Measurements from ENCODE around the gene G2E3. TPM values are rescaled to one million over a fixed set of nuclear protein-coding genes. Genes with fewer than 3 reads are reported as not detected.
A peak's percentile ranks its signal among the peaks of the same experiment; 100 is the strongest.
"Not testable (repeated sequence)": the region's sequence is repeated elsewhere in the genome, so short reads cannot be mapped to it uniquely, and the experiment has no call there.

Gene G2E3
- total RNA-seq, 1 donor from 2014 or later: 23.8 TPM

DNA sequence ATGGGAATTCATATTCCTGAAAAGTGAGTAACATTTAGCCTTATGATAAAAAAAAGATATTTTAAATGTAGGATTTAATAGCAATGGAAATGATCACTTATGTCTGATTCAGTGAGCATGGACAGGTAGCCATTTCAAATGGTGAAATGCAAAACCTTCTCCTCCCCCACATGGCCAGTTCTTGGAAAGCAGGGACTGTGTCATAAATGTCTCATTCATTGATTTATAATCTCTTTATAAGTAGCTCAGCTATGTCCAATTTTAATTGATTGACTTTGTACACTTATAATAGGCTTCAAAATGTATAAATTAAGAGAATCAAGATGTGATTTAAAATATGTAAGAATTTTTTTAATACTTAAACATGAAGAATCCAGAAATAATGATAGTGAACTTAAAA lies 38.5 kb downstream of the G2E3 start:
- H3K27ac Mint-ChIP-seq: no peak overlapping the region
- H3K4me3 Mint-ChIP-seq: no peak overlapping the region
- H3K27me3 Mint-ChIP-seq: no peaks in the 10 kb centered on the region
- DNase-seq: no peak
- H3K4me1 Mint-ChIP-seq: peaks cover 5% of the 10 kb centered on the region
- H3K36me3 Mint-ChIP-seq (ENCODE audit: low read depth): peaks cover 25% of the 10 kb centered on the region
- intact Hi-C loops (cut with micrococcal nuclease): no loop called here
- H3K9me3 Mint-ChIP-seq: no peaks in the 10 kb centered on the region

DNA sequence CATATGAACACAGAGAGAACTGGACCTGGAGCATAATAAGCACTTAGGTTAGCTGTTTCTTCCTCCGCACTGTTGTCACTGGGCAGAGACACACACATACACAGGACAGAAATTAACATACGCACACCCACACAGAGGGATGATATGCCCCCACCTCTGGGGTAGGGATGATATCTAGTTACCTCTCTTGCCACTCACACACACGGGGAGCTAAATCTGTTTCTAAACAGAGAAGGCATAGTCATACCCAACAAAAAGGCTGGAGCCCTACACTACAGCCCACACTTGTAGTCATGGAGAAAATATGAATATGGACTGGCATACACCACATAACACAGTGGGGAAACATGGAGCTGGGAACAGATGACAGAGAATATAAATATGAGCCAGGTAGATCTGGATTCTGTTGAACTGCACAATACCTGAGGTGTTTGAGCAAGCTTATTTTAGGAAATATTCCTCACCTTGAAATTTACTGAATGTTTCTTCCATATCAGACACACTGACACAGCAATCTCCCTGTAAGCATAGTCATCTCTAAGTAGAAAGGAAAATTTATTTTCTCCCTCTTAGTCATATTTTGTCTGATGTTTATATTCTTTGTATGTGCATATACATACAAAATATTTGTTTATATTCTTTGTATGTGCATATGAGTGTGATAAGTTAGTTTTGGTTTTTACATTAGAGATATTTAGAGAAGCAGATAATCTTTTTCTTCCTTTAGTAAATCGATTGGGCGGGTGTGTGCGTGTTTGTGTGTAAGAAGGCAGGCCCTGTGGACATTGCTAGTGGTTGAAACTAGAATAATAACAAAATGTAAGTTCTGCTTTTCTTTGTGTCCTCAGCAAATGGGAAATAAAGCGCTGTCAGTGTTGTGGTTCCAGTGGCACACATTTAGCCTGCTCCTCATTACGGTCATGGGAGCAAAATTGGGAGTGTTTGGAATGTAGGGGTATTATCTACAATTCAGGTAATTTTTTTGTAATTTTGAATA lies 42.3 kb downstream of the G2E3 start:
- H3K9me3 Mint-ChIP-seq: no peaks in the 10 kb centered on the region
- peaks cover 5% of the 10 kb centered on the region for H3K4me1 Mint-ChIP-seq
- peaks cover 36% of the 10 kb centered on the region for H3K36me3 Mint-ChIP-seq (ENCODE audit: low read depth)
- no peak overlapping the region for H3K4me3 Mint-ChIP-seq
- no peak for DNase-seq
- H3K27me3 Mint-ChIP-seq: no peaks in the 10 kb centered on the region
- peak overlapping the region; percentile 61 for H3K27ac Mint-ChIP-seq
- intact Hi-C loops (cut with micrococcal nuclease): no loop called here

DNA sequence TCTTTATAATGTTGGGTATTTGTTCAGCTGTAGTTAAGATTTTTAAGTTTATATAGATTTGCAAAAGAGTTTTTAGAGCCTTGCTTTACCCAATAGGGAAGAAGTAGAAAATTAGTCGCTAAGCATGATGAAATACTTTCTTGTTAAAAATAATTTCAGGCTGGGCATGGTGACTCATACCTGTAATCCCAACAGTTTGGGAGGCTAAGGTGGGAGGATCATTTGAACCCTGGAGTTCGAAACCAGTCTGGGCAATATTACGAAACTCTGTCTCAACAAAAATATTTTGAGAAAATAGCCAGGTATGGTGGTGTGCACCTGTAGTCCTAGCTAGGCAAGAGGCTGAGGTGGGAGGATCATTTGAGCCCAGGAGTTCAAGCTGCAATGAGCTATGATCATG lies 44.4 kb downstream of the G2E3 start:
- Mint-ChIP-seq H3K4me1 (peaks cover 5% of the 10 kb centered on the region), H3K9me3 (no peaks in the 10 kb centered on the region), H3K27me3 (no peaks in the 10 kb centered on the region), H3K36me3 (ENCODE audit: low read depth) (peaks cover 42% of the 10 kb centered on the region), H3K27ac (no peak overlapping the region), H3K4me3 (no peak overlapping the region)
- intact Hi-C loops (cut with micrococcal nuclease): no loop called here
- no peak for DNase-seq

DNA sequence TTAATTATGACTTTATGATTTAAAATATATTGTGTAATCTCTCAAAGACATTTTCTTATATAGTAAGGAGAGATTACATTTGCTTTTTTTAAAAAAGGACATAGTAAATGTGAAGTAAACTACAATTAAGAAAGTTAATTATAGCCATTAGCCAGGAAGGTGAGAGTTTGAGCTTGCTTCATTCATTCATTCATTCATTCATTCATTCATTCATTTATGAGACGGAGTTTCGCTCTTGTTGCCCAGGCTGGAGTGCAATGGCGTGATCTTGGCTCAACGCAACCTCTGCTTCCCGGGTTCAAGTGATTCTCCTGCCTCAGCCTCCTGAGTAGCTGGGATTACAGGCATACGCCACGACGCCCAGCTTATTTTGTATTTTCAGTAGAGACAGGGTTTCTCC lies 45.7 kb downstream of the G2E3 start:
- H3K27ac Mint-ChIP-seq; H3K27me3 Mint-ChIP-seq; DNase-seq; intact Hi-C loops (cut with micrococcal nuclease); H3K4me3 Mint-ChIP-seq; H3K9me3 Mint-ChIP-seq; H3K4me1 Mint-ChIP-seq: not testable (repeated sequence)
- H3K36me3 Mint-ChIP-seq (ENCODE audit: low read depth): peaks cover 44% of the 10 kb centered on the region

DNA sequence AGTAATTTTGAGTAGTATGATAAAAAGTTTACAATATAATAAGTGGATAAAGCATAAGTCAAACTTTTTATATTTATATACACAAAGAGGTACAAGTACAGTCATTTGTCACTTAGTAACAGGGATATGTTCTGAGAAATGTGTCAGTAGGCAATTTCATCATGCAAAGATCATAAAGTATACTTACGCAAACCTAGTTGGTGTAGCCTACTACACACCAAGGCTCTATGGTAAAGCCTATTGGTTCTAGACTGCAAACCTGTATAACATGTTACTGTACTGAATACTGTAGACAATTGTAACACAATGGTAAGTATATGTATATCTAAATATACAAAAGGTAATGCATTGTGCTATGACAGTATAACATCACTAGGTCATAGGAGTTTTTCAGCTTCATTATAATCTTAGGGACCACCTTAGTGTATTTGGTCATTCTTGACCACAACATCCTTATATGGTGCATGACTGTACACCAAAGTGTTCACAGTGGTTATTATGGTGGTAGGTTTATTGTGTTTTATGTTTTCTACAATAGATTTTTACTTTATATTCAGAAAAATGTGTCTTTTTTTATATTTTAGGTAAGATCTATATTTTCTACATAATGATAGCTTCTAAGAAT lies 48.3 kb downstream of the G2E3 start:
- intact Hi-C loops (cut with micrococcal nuclease): no loop called here
- H3K4me1 Mint-ChIP-seq: peaks cover 2% of the 10 kb centered on the region
- no peak overlapping the region for H3K4me3 Mint-ChIP-seq
- no peak overlapping the region for H3K27ac Mint-ChIP-seq
- H3K36me3 Mint-ChIP-seq (ENCODE audit: low read depth): peaks cover 37% of the 10 kb centered on the region
- DNase-seq: no peak
- no peaks in the 10 kb centered on the region for H3K9me3 Mint-ChIP-seq
- H3K27me3 Mint-ChIP-seq: no peaks in the 10 kb centered on the region

DNA sequence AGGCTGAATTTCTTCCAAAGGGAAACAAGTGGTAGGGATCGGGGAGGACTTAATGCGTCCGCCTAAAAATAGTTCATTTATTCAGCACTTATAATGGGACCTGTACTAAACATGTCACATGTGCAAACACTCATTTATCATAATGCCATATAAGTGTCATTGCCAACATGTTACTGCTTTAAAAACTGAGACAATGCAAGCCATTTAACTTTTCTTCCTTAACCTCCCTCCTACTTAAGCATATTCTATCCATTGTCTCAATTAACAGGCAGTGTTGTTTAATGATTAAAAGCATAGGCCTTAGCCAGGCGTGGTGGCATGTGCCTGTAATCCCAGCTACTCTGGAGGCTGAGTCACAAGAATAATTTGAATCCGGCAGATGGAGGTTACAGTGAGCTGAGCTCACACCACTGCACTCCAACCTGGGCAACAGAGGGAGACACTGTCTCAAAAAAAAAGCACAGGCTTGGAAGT lies 49.6 kb downstream of the G2E3 start:
- intact Hi-C loops (cut with micrococcal nuclease): no loop called here
- Mint-ChIP-seq H3K4me1 (peaks cover 2% of the 10 kb centered on the region), H3K4me3 (no peak overlapping the region), H3K27me3 (no peaks in the 10 kb centered on the region), H3K9me3 (no peaks in the 10 kb centered on the region), H3K27ac (no peak overlapping the region), H3K36me3 (ENCODE audit: low read depth) (peaks cover 33% of the 10 kb centered on the region)
- no peak for DNase-seq

DNA sequence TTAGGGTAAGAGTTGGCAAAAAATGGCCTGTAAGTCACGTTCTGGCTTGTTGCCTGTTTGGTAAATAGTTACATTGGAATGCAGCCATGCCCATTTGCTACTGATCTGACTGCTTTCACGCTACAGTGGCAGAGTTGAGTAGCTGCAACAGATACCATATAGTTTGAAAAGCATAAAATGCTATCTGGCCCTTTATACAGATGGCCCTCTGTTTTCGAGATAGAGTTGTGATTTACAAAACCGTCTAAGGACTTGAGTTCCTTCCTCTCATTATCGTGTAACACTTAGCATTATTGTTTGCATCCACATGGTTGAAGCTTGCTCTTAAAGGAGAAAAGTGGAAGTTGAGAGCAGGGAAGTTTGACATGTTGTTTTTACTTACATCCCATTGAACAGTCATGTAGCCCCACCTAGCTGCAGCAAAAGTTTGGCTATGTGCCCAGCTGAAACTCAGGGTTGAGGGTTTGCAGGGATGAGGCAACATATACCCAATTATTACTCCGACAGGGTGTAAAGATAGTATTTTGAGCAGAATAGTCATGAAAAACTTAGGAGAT lies 51.9 kb downstream of the G2E3 start:
- Mint-ChIP-seq H3K9me3 (no peaks in the 10 kb centered on the region), H3K4me3 (no peak overlapping the region), H3K27ac (no peak overlapping the region), H3K4me1 (peaks cover 2% of the 10 kb centered on the region), H3K27me3 (no peaks in the 10 kb centered on the region), H3K36me3 (ENCODE audit: low read depth) (peaks cover 29% of the 10 kb centered on the region)
- intact Hi-C loops (cut with micrococcal nuclease): no loop called here
- no peak for DNase-seq

DNA sequence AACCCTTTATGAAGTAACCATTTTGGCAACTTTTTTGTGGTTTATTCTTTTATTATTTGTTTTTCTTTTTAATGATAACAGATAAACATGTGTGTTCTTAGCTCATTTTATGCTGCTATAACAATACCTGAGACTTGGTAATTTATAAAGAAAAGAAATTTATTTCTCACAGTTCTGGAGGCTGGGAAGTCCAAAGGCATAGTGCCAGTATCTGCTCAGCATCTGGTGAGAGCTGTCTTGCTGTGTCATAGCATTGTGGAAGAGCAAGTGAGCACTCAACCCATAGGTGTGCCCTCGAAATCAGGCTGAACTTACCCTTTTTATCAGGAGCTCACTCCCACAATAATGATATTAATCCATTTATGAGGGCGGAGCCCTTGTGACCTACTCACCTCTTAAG lies 55.2 kb downstream of the G2E3 start:
- Mint-ChIP-seq H3K4me1 (peaks cover 2% of the 10 kb centered on the region), H3K27me3 (no peaks in the 10 kb centered on the region)
- intact Hi-C loops (cut with micrococcal nuclease): no loop called here

DNA sequence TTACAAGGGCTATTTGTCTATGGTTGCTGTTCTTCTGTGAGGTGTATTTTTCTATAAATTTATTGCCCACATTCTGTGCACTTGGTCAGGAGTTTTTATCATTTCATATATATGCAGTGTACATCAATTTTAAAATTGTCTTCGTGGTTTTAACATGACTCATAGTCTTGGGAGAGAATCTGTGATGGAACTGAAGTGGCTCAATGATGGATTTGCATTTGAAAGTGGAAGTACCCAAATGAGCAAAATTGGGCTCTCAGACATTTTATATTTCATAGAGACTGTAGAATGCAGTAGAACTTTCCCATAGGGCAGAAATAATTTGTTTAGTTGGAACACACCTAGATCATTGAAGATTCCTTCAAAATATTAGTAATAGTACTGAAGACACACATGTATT lies 61.2 kb downstream of the G2E3 start:
- intact Hi-C loops (cut with micrococcal nuclease): loop anchor here (2.0 to 10.0 kb wide), 6 partner anchors 265 to 1582 kb away; partner anchors contain the start of genes DTD2, HECTD1, NUBPL and RNU6-7

More for the DNA sequence above, 55.2 kb downstream of the G2E3 start:
- no peak overlapping the region for H3K4me3 Mint-ChIP-seq
- H3K36me3 Mint-ChIP-seq (ENCODE audit: low read depth): peaks cover 24% of the 10 kb centered on the region
- H3K9me3 Mint-ChIP-seq: no peaks in the 10 kb centered on the region
- DNase-seq: no peak
- H3K27ac Mint-ChIP-seq: no peak overlapping the region

DNA sequence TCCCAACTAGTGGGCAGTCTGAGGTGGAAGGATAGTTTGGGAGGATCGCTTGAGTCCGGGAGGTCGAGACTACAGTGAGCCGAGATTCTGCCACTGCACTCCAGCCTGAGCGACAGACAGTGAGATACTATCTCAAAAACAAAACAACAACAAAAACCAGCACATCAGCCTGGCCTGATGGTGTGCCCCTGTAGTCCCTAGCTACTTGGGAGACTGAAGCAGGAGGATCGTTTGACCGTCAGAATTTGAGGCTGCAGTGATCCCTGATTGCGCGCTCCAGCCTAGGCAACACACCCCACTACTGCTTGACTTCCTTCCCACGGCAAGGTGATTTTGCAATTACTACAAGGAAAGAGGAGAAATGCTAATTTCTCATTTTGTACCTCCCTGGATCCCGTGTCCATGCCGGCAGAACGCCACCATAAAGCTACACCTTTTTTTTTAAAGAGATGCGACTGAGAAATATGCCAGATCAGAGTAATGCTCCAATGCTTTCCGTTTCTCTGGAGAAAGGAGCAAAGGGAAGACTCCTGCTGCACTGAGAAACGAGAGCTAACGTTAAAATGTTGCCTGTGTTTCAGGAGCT lies 62.5 kb downstream of the G2E3 start:
- H3K4me1 Mint-ChIP-seq: peaks cover 29% of the 10 kb centered on the region
- no peaks in the 10 kb centered on the region for H3K9me3 Mint-ChIP-seq
- no peaks in the 10 kb centered on the region for H3K27me3 Mint-ChIP-seq
- intact Hi-C loops (cut with micrococcal nuclease): loop anchor here (2.0 to 10.0 kb wide), 6 partner anchors 267 to 1581 kb away; partner anchors contain the start of genes DTD2, HECTD1, NUBPL and RNU6-7
- peak overlapping the region; percentile 87 for H3K4me3 Mint-ChIP-seq
- DNase-seq: peak; percentile 72
- H3K27ac Mint-ChIP-seq: peak overlapping the region; percentile 95
- peaks cover 11% of the 10 kb centered on the region for H3K36me3 Mint-ChIP-seq (ENCODE audit: low read depth)

More for the DNA sequence above, 61.2 kb downstream of the G2E3 start:
- DNase-seq: no peak
- H3K36me3 Mint-ChIP-seq (ENCODE audit: low read depth): peaks cover 18% of the 10 kb centered on the region
- H3K27ac Mint-ChIP-seq: peak overlapping the region; percentile 14
- H3K4me3 Mint-ChIP-seq: peak overlapping the region; percentile 47
- no peaks in the 10 kb centered on the region for H3K27me3 Mint-ChIP-seq
- peaks cover 29% of the 10 kb centered on the region for H3K4me1 Mint-ChIP-seq
- H3K9me3 Mint-ChIP-seq: no peaks in the 10 kb centered on the region

DNA sequence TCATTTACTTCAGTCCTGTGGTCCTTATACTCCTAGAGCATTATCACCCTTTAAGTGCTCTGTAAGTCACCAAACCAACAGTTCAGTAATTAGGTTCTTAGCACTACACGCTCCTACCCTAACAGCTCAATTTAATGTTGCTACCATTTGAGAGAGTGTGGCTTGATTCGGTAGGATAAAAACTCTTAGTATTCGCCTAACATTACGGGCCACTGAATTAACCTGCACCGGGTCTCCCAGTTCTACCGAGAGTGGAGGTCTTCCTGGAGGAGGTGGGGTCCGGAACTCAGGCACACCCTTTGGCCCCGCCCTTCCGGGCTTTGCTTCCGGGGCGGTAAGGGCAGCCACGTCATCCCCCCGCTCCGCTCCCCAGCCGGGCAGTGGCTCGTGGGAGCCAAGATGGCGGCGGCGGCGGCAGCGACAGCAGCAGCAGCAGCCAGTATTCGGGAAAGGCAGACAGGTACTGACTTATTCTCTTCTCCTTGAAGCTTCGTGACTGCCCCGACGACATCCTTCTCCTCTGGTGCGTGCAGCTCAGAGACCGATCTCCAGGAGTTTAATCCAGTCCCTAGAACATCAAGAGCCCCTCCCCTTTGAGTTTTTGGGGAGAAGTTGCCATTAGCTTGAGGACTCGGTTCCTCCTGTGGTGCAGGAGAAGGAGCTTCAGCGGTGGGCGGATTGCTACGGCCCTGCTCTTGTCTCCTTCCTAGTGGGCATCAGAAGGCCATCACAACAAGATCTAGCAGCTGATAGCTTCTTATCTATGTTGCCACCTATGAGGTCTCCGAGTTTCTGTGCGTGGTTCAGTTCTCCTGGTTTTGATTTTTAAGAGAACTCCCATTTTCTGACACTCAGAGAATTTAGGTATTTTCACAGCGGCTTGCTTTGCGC lies 63.2 kb downstream of the G2E3 start, which contains the start of gene SCFD1:
TSS of gene SCFD1 (plus strand) at position 380 of the 891 bp plus-strand sequence. CDS start at position 400, 20 bp downstream.
- Mint-ChIP-seq H3K27me3 (no peaks in the 10 kb centered on the region), H3K9me3 (no peaks in the 10 kb centered on the region), H3K4me1 (peaks cover 32% of the 10 kb centered on the region), H3K36me3 (ENCODE audit: low read depth) (peaks cover 11% of the 10 kb centered on the region), H3K4me3 (peak within 1 kb of the TSS; percentile 87), H3K27ac (peak within 1 kb of the TSS; percentile 95)
- intact Hi-C loops (cut with micrococcal nuclease): loop anchor here (1.0 to 10.0 kb wide), 9 partner anchors 63 to 1580 kb away; partner anchors contain the start of genes ARHGAP5, DTD2, G2E3 and HECTD1
- peak; percentile 99 for DNase-seq

DNA sequence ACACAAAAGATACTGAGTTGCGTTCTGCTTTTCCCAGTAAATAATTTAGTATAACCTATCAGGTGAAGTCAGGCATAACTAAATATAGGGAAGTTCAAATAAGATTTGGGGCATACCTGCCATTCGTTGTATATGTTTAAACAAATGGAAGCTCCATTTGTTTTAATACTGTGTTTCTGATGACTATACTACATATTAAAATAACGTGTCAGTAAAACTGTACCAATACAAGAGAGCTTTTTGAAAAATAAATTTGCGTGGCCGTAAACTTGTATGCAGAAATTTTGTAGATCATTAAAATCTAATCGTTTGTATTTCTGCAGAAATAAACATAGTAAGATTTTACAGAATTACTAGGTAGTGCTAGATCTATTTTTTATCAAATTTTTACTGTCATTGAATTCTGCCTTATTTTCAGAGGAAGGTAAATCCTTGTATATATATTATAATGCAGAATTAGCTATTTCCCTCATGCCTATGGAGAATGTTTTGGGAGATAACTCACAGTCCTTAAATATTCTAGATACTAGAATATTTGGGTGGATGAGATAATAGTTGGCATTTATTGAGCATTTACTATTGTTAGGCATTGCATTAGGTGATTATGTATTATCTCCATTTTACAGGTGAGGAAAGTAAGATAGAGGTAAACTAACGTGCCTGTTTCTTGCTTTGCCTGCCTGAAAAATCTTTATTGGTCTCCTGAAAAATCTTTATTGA lies 64.6 kb downstream of the G2E3 start:
- no peak for DNase-seq
- H3K9me3 Mint-ChIP-seq: no peaks in the 10 kb centered on the region
- H3K4me1 Mint-ChIP-seq: peaks cover 40% of the 10 kb centered on the region
- H3K27ac Mint-ChIP-seq: no peak overlapping the region
- intact Hi-C loops (cut with micrococcal nuclease): loop anchor here (2.0 to 10.0 kb wide), 7 partner anchors 269 to 1579 kb away; partner anchors contain the start of genes ARHGAP5, DTD2, HECTD1 and RNU6-7
- H3K36me3 Mint-ChIP-seq (ENCODE audit: low read depth): peaks cover 15% of the 10 kb centered on the region
- H3K27me3 Mint-ChIP-seq: no peaks in the 10 kb centered on the region
- H3K4me3 Mint-ChIP-seq: peak overlapping the region; percentile 87
